GM12878 (cell line): ENCODE measurements around the gene RSPH1. TPM values are rescaled to one million over a fixed set of nuclear protein-coding genes. Genes with fewer than 3 reads are reported as not detected.

Experiments
- ATAC-seq: fragments of 200-7000 bp; cut with Tn5 transposase; 3 replicates; pipeline ENCODE4 v1.9.1; 2020; ENCODE audit warnings: mild to moderate bottlenecking, moderate library complexity
- BruUV-seq: library from RNA; stranded (reverse); fragments of 400-500 nt; replicated peaks from 2 replicates; lab custom pipeline; 2021; lab: Mats Ljungman, UMichigan
- CTCF ChIA-PET: fragments of 300-600 bp; sonication (Branson Sonifier 250); formaldehyde crosslinking; extraction: SDS; loops from one replicate; lab custom pipeline; 2021; ENCODE audit warnings: inconsistent platforms; lab: Yijun Ruan, JAX
- POLR2A ChIA-PET: fragments of 350-600 bp; formaldehyde crosslinking; extraction: SDS; loops from one replicate; lab custom pipeline; 2021; ENCODE audit warnings: inconsistent platforms; lab: Charles Lee
- RAD21 ChIA-PET: fragments of 300-600 bp; sonication (Branson Sonifier 250); formaldehyde crosslinking; loops from one replicate; lab custom pipeline; 2023; ENCODE audit warnings: antibody characterized with exemption; ENCODE audit not compliant: unreplicated experiment; lab: Charles Lee
- SMC1A ChIA-PET: fragments of 300-600 bp; sonication (Branson Sonifier 250); formaldehyde crosslinking; loops from one replicate; lab custom pipeline; 2023; ENCODE audit not compliant: unreplicated experiment, uncharacterized antibody; lab: Charles Lee
- DNase-seq: peaks from one replicate; pipeline ENCODE4 v3.0.0-alpha.2; 2011; ENCODE audit warnings: low read depth, low spot score
- FAIRE-seq: peaks from 3 replicates; lab custom pipeline; 2011; peaks lifted over from hg19 to GRCh38; lab: Jason Lieb, UNC
- H2AFZ ChIP-seq: 2 replicates; pipeline ENCODE4 v1.6.0; 2011; ENCODE audit warnings: low read depth, low read length, control low read depth; ENCODE audit not compliant: control insufficient read depth
- H3K27ac ChIP-seq: 2 replicates; pipeline ENCODE4 v1.5.1; 2011; ENCODE audit warnings: control low read depth; ENCODE audit not compliant: control insufficient read depth, insufficient read depth
- H3K27me3 ChIP-seq, 2 experiments: replicated peaks in 1 of 2; 2 replicates each; pipeline versions ENCODE4 v1.6.0 to v1.6.1; 2011; ENCODE audit warnings: low read length in 1 of 2; ENCODE audit not compliant: control insufficient read depth in 2 of 2, insufficient read depth in 2 of 2
- H3K36me3 ChIP-seq, 2 experiments: 2 replicates each; pipeline ENCODE4 v1.5.1; 2011; ENCODE audit warnings: low read length in 1 of 2; ENCODE audit not compliant: control insufficient read depth in 2 of 2, insufficient read depth in 2 of 2
- H3K4me1 ChIP-seq: 2 replicates; pipeline ENCODE4 v1.6.1; 2011; ENCODE audit warnings: mild to moderate bottlenecking, low read length, moderate library complexity, mixed read lengths; ENCODE audit not compliant: control insufficient read depth, insufficient read depth
- H3K4me2 ChIP-seq: 2 replicates; pipeline ENCODE4 v1.6.0; 2011; ENCODE audit warnings: control low read depth; ENCODE audit not compliant: control insufficient read depth, insufficient read depth
- H3K4me3 ChIP-seq: fragments of 200-600 bp; sonication (generic); 2 replicates; pipeline ENCODE4 v1.5.1; 2016
- H3K79me2 ChIP-seq: 2 replicates; pipeline ENCODE4 v1.6.0; 2011; ENCODE audit warnings: low read length; ENCODE audit not compliant: control insufficient read depth, insufficient read depth
- H3K9ac ChIP-seq: 2 replicates; pipeline ENCODE4 v1.8.0; 2011; ENCODE audit warnings: low read length, control low read depth, mixed read lengths; ENCODE audit not compliant: control insufficient read depth, insufficient read depth
- H3K9me3 ChIP-seq: replicated peaks from 3 replicates; pipeline ENCODE4 v1.5.1; 2011; ENCODE audit warnings: mild to moderate bottlenecking, low read length; ENCODE audit not compliant: control insufficient read depth, insufficient read depth
- H4K20me1 ChIP-seq: 2 replicates; pipeline ENCODE4 v1.6.0; 2011; ENCODE audit not compliant: control insufficient read depth, insufficient read depth
- BACH1 ChIP-seq: fragments of 450-650 bp; IDR thresholded peaks from 2 replicates; pipeline ENCODE4 v1.6.1; 2017; ENCODE audit warnings: mild to moderate bottlenecking, borderline replicate concordance
- CHD2 ChIP-seq: IDR thresholded peaks from 2 replicates; pipeline ENCODE4 v1.6.1; 2011; ENCODE audit warnings: low read depth, low read length, improper control_type of control experiment, borderline replicate concordance
- CUX1 ChIP-seq: IDR thresholded peaks from 2 replicates; pipeline ENCODE4 v1.6.1; 2012; ENCODE audit warnings: improper control_type of control experiment, low read depth, low read length; ENCODE audit not compliant: insufficient replicate concordance
- IRF4 ChIP-seq: IDR thresholded peaks from 2 replicates; pipeline ENCODE4 v1.6.1; 2011; ENCODE audit warnings: low read depth, low read length
- NFYA ChIP-seq: IDR thresholded peaks from 2 replicates; pipeline ENCODE4 v1.6.1; 2011; ENCODE audit warnings: low read depth, mild to moderate bottlenecking, low read length, improper control_type of control experiment, borderline replicate concordance
- SRF ChIP-seq, 2 experiments: IDR thresholded peaks; 2 replicates each; pipeline ENCODE4 v1.6.1; 2011; ENCODE audit warnings: low read depth in 2 of 2, low read length in 2 of 2, mild to moderate bottlenecking in 1 of 2, moderate library complexity in 1 of 2
- ZNF384 ChIP-seq: IDR thresholded peaks from 2 replicates; pipeline ENCODE4 v1.6.1; 2012; ENCODE audit warnings: low read depth, mild to moderate bottlenecking, low read length, improper control_type of control experiment, borderline replicate concordance
- WGBS: methylation state at CpG from one replicate; pipeline ENCODE4 v1.1.6; 2016; ENCODE audit warnings: low lambda C conversion rate; ENCODE audit not compliant: insufficient replicate concordance, insufficient coverage; ENCODE audit errors: missing lambda C conversion rate; 5-methylcytosine and 5-hydroxymethylcytosine counted together
- in situ Hi-C: fragments of 300-500 bp; cut with MboI; formaldehyde crosslinking; loops from 9 replicates; pipeline ENCODE4 v1.14.3; 2018; ENCODE audit warnings: mixed read lengths
- intact Hi-C: fragments of 100-400 bp; cut with micrococcal nuclease; formaldehyde crosslinking; loops from one replicate; pipeline ENCODE4 v1.14.2; 2022; ENCODE audit not compliant: unreplicated experiment
- polyA plus RNA-seq, 11 experiments: library from polyadenylated mRNA; depleted of rRNA in 4 of 11; unstranded in 6 of 11; stranded (reverse) in 5 of 11; fragments of >200 nt; fragmentation: Nextera tagmentation in 4 of 11; fragmentation: Illumina TruSeq in 1 of 11; extraction: Ambion mirVana in 4 of 11; extraction: Trizol in 1 of 11; gene quantifications; 1 replicate in 1 of 11; 2 replicates in 10 of 11; pipeline versions ENCODE4 v1.2.1 to v1.2.3, GENCODE V29; 2011 to 2016; ENCODE audit warnings: inconsistent platforms in 2 of 11, missing spikeins in 2 of 11, low read depth in 1 of 11
- total RNA-seq, 4 experiments: library from RNA; depleted of rRNA in 3 of 4; stranded (reverse); fragments of >200 nt in 3 of 4; fragmentation: Illumina TruSeq in 1 of 4; extraction: Trizol in 1 of 4; gene quantifications; 2 replicates each; pipeline versions ENCODE4 v1.2.1 to v1.2.3, GENCODE V29; 2013 to 2021

RSPH1 gene
- total and polyA plus RNA-seq, 10 of the 15 experiments (the other 5 are each of a cell fraction or from before 2014, with no cell fraction given): 0.11 to 1.4 (median 0.38) TPM

DNA sequence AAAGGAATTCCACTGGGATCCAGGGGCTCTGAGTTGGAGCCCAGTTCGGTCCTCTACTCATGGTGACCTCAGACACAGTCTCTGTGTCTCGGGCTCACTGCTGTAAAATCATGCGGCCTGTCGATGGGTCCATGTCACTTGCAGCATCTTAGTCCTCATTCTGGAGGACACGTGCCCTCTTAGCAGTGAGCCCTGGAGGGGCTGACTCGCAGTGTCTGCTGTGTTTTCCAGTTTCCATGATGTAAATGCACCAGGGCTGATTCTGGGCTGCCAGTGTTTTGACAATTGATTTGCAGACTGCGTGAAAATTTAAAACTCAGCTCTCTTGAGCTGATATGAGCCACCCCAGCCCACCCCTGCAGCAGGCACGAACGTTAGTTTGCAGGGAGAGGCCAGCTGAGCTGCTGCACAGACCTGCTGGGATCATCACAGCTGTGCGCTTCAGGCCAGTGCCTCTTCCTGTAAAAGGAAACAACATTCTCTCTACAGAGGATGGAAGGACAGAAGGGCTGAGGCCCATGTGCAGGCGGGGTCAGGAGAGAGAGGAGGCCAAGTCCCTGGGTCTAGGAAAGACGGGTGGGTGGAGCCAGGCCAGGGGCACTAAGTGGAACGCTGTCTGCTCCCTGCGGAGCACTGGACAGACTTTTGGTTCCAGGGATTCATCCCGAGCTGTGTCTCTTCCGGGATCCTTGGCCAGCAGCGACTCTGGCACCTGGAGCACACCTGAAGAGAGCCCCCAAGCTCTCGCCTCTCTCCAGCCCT, 42.6 kb downstream of the RSPH1 start:
- Histone ChIP-seq H3K9me3 (no peaks in the 10 kb centered on the region; the same call in 2 of the 3 replicates), H3K36me3 (no peaks in the 10 kb centered on the region), H3K79me2 (no peaks in the 10 kb centered on the region), H3K27ac (no peak overlapping the region), H3K9ac (no peak overlapping the region), H3K27me3 (no peaks in the 10 kb centered on the region), H3K4me3 (no peak overlapping the region), H3K4me1 (peaks cover 11% of the 10 kb centered on the region)
- intact Hi-C loops: no loop called here
- WGBS: 55% methylated on average over 18 of the region's 18 CpGs
- in situ Hi-C loops: loop anchor here (5.0 kb wide), 1 partner anchor 306 kb away; no protein-coding TSS in a partner anchor
- ATAC-seq: no peak
- SMC1A ChIA-PET: interaction anchor here (1.0 to 2.8 kb wide), 4 partner anchors 57 to 168 kb away, joined by 3 to 25 read pairs (median 4); no protein-coding TSS in a partner anchor
- POLR2A ChIA-PET: no interaction called here
- TF ChIP-seq ZNF384 (no peak), CHD2 (no peak)
- TF ChIP-seq, all 136 proteins: peak for 0
- Histone ChIP-seq H4K20me1 (no peaks in the 10 kb centered on the region), H3K4me2 (no peak overlapping the region), H2AFZ (no peak overlapping the region)
- no peak for DNase-seq
- ChIA-PET RAD21 (interaction anchor here (2.4 to 5.1 kb wide), 2 partner anchors 83 kb away, joined by 17 to 41 read pairs; no protein-coding TSS in a partner anchor), CTCF (interaction anchor here (1.1 to 9.7 kb wide), 2 partner anchors 83 to 142 kb away, joined by 3 to 117 read pairs; no protein-coding TSS in a partner anchor)
- BruUV-seq: no TSS peak
- no peak for FAIRE-seq

DNA sequence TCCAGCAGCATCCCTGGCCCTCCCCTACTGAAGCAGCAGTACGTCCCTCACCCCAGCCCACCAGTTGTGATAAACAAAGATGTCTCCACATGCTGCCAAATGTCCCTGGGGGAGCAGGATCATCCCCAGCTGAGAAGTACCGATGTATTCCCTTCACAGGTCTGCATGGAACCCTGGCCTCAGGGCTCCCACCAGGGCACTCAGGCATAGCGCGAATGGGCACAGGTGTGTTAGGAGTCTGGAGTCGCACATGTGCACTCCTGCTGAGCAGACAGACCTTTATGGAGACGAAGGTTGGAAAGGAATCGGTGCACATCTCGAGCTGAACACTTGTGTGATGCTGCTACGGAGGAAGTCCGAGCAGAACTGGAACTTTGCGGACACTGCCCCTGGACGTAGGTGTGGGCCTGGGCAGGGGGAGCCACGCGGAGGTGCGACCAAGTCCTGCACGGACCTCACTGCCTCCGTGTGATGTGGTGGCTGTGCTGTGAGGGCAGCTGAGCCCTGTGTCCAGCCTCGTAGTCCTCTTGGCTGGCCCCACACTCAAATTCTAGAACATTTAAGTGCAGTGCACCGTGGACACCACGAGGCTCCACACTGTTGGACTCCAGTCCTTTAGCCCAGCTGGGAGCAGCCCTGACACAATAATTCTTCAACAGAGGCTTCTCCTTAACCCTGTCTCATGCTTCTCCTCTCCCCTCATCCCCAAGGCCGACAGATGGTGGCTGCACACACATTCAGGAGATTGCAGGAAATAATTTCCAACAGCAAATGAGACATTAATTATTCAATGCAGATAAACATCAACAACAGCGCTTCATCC, 43.4 kb downstream of the RSPH1 start:
- no peak for ATAC-seq
- WGBS: 67% methylated on average over 22 of the region's 22 CpGs
- no peak for DNase-seq
- no peak overlapping the region for H3K9ac ChIP-seq
- H2AFZ ChIP-seq: no peak overlapping the region
- H3K27me3 ChIP-seq: no peaks in the 10 kb centered on the region
- no TSS peak for BruUV-seq
- no peak overlapping the region for H3K4me3 ChIP-seq
- no peaks in the 10 kb centered on the region for H3K79me2 ChIP-seq
- no peaks in the 10 kb centered on the region for H3K36me3 ChIP-seq
- no peaks in the 10 kb centered on the region; the same call in 2 of the 3 replicates for H3K9me3 ChIP-seq
- H3K27ac ChIP-seq: no peak overlapping the region
- intact Hi-C loops (no loop called here), in situ Hi-C loops (loop anchor here (5.0 kb wide), 1 partner anchor 305 kb away; no protein-coding TSS in a partner anchor)
- no peak for FAIRE-seq
- H3K4me1 ChIP-seq: peaks cover 11% of the 10 kb centered on the region
- no peak overlapping the region for H3K4me2 ChIP-seq
- ChIA-PET POLR2A (no interaction called here), SMC1A (interaction anchor here (1.0 to 2.8 kb wide), 6 partner anchors 9 to 307 kb away, joined by 3 to 25 read pairs (median 6); no protein-coding TSS in a partner anchor), RAD21 (interaction anchor here (2.4 to 5.1 kb wide), 2 partner anchors 14 to 84 kb away, joined by 8 to 41 read pairs; no protein-coding TSS in a partner anchor), CTCF (interaction anchor here (0.6 to 9.7 kb wide), 5 partner anchors 11 to 307 kb away, joined by 3 to 117 read pairs (median 3); no protein-coding TSS in a partner anchor)
- no peaks in the 10 kb centered on the region for H4K20me1 ChIP-seq
- TF ChIP-seq SRF (IDR thresholded peaks at IDR 0.05; ENCODE audit: low read depth in 2 of 2, low read length in 2 of 2) (no peak), IRF4 (no peak), BACH1 (no peak), CUX1 (no peak), NFYA (no peak)
